ENCODE measurements around the gene KDSR. TPM values are rescaled to one million over a fixed set of nuclear protein-coding genes. Genes with fewer than 3 reads are reported as not detected.

Gene KDSR
- total RNA-seq, 4 donors from 2014 or later, result 44.1 to 62.4 (median 54.8) TPM

DNA sequence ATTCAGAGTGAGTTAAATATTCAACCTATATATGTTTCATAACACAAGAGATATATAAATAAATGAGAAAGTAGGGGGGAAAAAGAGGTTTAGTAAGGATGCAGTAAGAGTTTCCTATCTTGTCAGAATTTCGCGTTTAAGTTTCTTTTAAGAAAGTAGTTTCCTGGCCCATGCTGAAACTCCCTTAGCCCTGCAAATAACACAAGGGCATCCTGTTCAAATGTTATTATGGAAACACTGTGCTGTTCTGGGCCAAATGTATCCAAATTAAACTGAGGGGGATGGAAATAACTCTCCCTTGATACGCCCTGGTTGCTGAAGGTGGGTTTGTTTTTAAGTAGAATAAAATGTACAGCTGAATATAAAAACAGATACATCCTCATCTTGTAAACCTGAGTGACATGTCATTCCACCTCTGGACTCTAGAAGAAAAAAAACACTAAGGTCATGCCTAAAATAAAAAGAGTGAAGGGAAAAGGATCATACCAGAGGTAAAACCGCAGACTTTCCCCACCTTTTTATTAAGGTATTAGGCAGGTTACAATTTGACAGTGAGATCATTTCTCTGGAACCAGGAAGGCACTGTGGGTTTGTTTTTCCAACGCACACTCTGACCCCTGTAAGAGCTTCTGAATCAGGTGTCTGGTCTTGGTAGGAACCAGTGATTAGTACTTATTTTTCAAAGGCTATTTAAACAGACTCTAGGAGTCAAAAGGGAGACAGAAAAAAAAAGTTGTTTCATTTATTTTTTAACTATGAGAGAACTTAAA is 64.2 kb downstream of the KDSR start:
- peaks cover 0 to 97% (median 69%) of the 10 kb centered on the region in 4 donors for H3K4me1 ChIP-seq
- no peak for DNase-seq (ENCODE audit: low spot score in 2 of 2)
- TF ChIP-seq EP300 (IDR thresholded peaks at IDR 0.05), result no peak
- no peak for TF ChIP-seq POLR2A (IDR thresholded peaks at IDR 0.05)
- no peaks in the 10 kb centered on the region for H3K36me3 ChIP-seq
- peak overlapping the region in 3 of 4 donors; percentile 21 to 89 (median 81) for H3K27ac ChIP-seq
- H3K27me3 ChIP-seq, result no peaks in the 10 kb centered on the region
- H3K4me3 ChIP-seq, result no peak overlapping the region
- WGBS, 2 donors, result 38 to 43% methylated on average over 5 of the region's 5 CpGs
- no peaks in the 10 kb centered on the region for H3K9me3 ChIP-seq

DNA sequence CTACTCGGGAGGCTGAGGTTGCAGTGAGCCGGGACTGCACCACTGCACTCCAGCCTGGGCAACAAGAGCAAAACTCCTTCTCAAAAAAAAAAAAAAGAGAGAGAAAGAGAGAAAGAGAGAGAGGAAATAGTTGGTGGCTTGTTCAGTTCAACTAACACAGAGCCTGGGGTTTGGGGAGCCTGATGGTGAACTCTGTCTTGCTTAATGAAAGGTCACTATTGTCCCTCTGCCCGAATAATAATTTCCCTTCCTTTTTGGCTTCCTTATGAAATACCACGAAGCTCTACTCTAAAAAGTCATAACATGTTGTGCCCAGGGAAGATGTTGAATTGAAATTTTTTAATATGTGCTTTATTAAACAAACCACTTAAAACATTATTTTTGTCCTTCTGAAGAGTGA is 64.8 kb downstream of the KDSR start:
- TF ChIP-seq EP300 (IDR thresholded peaks at IDR 0.05) (peak in 1 of 2 donors; percentile 46), POLR2A (IDR thresholded peaks at IDR 0.05) (no peak)
- H3K9me3 ChIP-seq, result no peaks in the 10 kb centered on the region
- H3K27me3 ChIP-seq, result no peaks in the 10 kb centered on the region
- peak overlapping the region; percentile 21 to 89 (median 72) for H3K27ac ChIP-seq
- no peaks in the 10 kb centered on the region for H3K36me3 ChIP-seq
- peaks cover 0 to 97% (median 71%) of the 10 kb centered on the region in 4 donors for H3K4me1 ChIP-seq
- WGBS, 2 donors, result 15 to 17% methylated on average over 4 of the region's 4 CpGs
- DNase-seq (ENCODE audit: low spot score in 2 of 2), result no peak
- no peak overlapping the region for H3K4me3 ChIP-seq

DNA sequence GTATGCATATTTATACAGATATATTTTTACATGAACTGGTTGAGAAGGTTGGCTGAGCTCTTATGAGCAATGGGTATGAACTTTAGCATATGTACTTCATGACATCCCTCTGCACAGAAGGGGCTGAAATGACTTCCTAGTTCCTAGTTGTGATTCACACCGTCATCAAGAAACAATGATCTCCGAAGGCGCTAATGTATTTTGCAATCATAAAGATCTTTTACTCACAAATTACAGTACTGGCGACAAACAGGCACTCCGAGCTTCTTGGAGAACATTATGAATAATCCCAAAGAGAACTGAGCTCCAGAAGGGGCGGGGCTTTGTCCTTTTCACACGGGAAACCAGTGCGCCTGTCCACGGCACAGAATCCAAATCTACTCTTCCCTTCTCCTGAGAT is 65.6 kb downstream of the KDSR start:
- H3K9me3 ChIP-seq, result no peaks in the 10 kb centered on the region
- no peak for DNase-seq (ENCODE audit: low spot score in 2 of 2)
- H3K27ac ChIP-seq, result peak overlapping the region; percentile 21 to 89 (median 72)
- peaks cover 0 to 89% (median 65%) of the 10 kb centered on the region in 4 donors for H3K4me1 ChIP-seq
- H3K4me3 ChIP-seq, result no peak overlapping the region
- no peaks in the 10 kb centered on the region for H3K36me3 ChIP-seq
- TF ChIP-seq EP300 (IDR thresholded peaks at IDR 0.05), result peak in 1 of 2 donors; percentile 38
- TF ChIP-seq, protein P1, sequence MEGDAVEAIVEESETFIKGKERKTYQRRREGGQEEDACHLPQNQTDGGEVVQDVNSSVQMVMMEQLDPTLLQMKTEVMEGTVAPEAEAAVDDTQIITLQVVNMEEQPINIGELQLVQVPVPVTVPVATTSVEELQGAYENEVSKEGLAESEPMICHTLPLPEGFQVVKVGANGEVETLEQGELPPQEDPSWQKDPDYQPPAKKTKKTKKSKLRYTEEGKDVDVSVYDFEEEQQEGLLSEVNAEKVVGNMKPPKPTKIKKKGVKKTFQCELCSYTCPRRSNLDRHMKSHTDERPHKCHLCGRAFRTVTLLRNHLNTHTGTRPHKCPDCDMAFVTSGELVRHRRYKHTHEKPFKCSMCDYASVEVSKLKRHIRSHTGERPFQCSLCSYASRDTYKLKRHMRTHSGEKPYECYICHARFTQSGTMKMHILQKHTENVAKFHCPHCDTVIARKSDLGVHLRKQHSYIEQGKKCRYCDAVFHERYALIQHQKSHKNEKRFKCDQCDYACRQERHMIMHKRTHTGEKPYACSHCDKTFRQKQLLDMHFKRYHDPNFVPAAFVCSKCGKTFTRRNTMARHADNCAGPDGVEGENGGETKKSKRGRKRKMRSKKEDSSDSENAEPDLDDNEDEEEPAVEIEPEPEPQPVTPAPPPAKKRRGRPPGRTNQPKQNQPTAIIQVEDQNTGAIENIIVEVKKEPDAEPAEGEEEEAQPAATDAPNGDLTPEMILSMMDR (IDR thresholded peaks at IDR 0.05), result no peak
- 29 to 37% methylated on average over 9 of the region's 9 CpGs for WGBS, 2 donors
- H3K27me3 ChIP-seq, result no peaks in the 10 kb centered on the region

DNA sequence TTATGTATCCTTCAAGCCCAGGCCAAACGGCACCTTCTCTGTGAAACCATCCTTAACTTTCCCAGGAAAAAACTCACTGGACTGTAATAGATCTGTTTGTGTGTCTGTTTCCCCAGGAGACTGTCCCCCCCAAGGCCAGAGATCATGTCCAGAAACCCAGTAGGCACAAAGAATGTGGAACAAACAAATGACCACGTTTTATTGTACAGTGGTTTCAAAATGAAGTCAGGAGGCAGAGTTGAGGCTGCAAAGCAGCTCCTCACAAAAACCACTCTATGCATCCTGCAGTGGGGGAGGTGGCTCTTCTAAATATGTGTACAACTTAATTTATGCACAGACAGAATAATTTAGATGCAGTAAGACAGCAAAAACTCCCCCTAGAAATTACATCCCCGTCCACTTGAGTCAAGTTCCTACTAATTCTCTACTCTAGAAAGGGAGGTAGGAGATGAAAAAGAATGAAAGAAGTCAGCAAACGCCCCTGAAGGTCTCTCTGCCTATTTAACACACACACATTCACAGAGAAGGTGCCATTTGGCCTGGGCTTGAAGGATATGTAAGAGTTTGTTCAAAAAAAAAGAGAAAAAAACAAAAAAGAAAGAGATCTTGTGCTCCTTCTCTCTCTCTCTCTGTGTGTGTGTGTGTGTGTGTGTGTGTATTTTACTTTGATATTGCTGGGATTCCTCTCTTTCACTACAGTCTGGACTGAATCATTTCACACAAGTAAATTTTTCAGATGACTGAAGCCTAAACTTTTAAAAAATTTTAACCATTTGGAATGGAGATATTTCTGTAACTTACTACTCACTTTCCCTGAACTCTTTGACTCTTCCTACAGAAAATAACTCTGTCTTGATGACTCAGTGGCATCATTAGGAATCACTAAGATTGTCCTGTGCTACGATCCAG is 66.9 kb downstream of the KDSR start:
- 47 to 49% methylated on average over 5 of the region's 5 CpGs for WGBS, 2 donors
- Histone ChIP-seq H3K27ac (peak overlapping the region; percentile 20 to 89 (median 52)), H3K27me3 (no peaks in the 10 kb centered on the region), H3K9me3 (no peaks in the 10 kb centered on the region), H3K4me1 (peaks cover 0 to 77% (median 57%) of the 10 kb centered on the region in 4 donors), H3K4me3 (no peak overlapping the region), H3K36me3 (no peaks in the 10 kb centered on the region)
- TF ChIP-seq POLR2A (IDR thresholded peaks at IDR 0.05) (no peak), EP300 (IDR thresholded peaks at IDR 0.05) (peak in 1 of 2 donors; percentile 29)
- TF ChIP-seq, protein P1 (IDR thresholded peaks at IDR 0.05), result no peak
- DNase-seq (ENCODE audit: low spot score in 2 of 2), result no peak

DNA sequence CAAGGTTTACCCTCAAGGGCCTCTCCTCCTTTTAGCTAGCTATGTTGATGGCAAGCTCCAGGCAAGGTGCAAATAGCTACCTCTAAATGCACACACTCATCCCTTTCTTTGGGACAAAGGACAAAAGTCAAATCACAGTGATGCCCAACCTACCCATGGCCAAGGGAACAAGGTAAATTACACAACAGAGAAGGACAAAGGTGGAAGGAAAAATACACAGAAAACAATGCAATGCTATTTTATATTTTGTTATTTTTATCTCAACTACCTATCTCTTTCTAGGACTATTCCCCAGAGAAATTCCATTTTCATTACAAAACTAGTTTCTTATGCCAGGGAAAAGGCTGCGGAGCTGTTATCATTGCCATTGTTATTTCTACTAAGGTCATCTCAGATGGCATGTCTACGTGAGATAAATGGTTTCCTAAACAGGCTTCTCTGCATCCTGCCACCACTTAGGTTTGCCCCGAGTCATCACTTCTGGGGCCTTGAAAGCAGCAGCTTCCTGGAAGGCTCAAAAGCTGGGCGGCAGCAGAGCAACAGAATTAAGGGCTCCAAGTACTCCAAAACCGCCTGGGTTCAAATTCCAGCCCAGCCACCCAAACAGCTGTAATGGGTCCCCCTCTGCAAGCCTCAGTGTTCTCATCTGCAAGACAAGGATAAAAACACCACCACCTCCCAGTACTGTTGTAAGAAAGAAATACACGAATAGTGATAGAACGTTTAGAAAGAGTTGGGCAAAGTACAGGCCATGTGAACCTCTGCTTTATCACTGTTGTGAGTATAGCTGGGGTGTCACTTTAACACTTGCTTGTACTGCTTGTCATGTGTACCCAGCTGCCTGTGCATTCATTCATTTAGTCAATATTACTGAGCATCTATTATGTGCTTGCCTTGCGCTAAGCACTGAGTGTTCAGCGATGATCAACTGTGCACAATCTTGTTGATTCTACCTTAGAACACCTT is 68.3 kb downstream of the KDSR start:
- 74 to 77% methylated on average over 9 of the region's 9 CpGs for WGBS, 2 donors
- no peak overlapping the region for H3K4me3 ChIP-seq
- H3K9me3 ChIP-seq, result no peaks in the 10 kb centered on the region
- H3K4me1 ChIP-seq, result peaks cover 0 to 69% (median 55%) of the 10 kb centered on the region in 4 donors
- H3K36me3 ChIP-seq, result no peaks in the 10 kb centered on the region
- no peak for TF ChIP-seq EP300 (IDR thresholded peaks at IDR 0.05)
- no peak for TF ChIP-seq POLR2A (IDR thresholded peaks at IDR 0.05)
- TF ChIP-seq, protein P1 (IDR thresholded peaks at IDR 0.05), result no peak
- no peaks in the 10 kb centered on the region for H3K27me3 ChIP-seq
- H3K27ac ChIP-seq, result peak overlapping the region in 3 of 4 donors; percentile 23 to 89 (median 81)
- no peak for DNase-seq (ENCODE audit: low spot score in 2 of 2)

Measured in tibial nerve (tissue), 4 donors.